Measurements from ENCODE around the gene SUFU. TPM values are rescaled to one million over a fixed set of nuclear protein-coding genes. Genes with fewer than 3 reads are reported as not detected.

Gene SUFU
- total and polyA plus RNA-seq, 8 donors, result 0.29 to 26.3 (median 3.7) TPM

- WGBS, 5 donors, result 92 to 100% (median 97%) methylated on average over 1 of the region's 1 CpG
- H3K4me1 ChIP-seq, result peaks cover 0 to 4% (median 0%) of the 10 kb centered on the region in 4 donors
- no peak overlapping the region for H3K27ac ChIP-seq
- no peaks in the 10 kb centered on the region for H3K27me3 ChIP-seq
- H3K36me3 ChIP-seq, result peaks cover 0 to 52% (median 43%) of the 10 kb centered on the region in 4 donors
- H3K4me3 ChIP-seq, result no peak overlapping the region
- TF ChIP-seq CTCF (IDR thresholded peaks at IDR 0.05), result no peak
- no peak for TF ChIP-seq POLR2A (IDR thresholded peaks at IDR 0.05)
- no peak for TF ChIP-seq EP300 (IDR thresholded peaks at IDR 0.05)
- TF ChIP-seq POLR2AphosphoS5 (IDR thresholded peaks at IDR 0.05), result no peak
- H3K9me3 ChIP-seq, result no peaks in the 10 kb centered on the region
- peak in 1 of 2 donors; percentile 3 for DNase-seq
- intact Hi-C loops (cut with DNase I; ENCODE audit: low total_unique reads), result no loop called here
These were observed 19.1 kb downstream of the SUFU start for GRCh38 chr10:102522874-102523249.

GRCh38 chr10:102523250-102524029 is 19.7 kb downstream of the SUFU start:
- Histone ChIP-seq H3K4me1 (peaks cover 0 to 4% (median 0%) of the 10 kb centered on the region in 4 donors), H3K36me3 (peaks cover 0 to 46% (median 38%) of the 10 kb centered on the region in 4 donors), H3K27ac (no peak overlapping the region), H3K9me3 (no peaks in the 10 kb centered on the region), H3K27me3 (no peaks in the 10 kb centered on the region), H3K4me3 (no peak overlapping the region)
- 75 to 88% (median 82%) methylated on average over 7 of the region's 7 CpGs for WGBS, 5 donors
- TF ChIP-seq POLR2AphosphoS5 (IDR thresholded peaks at IDR 0.05), result no peak
- TF ChIP-seq POLR2A (IDR thresholded peaks at IDR 0.05), result no peak
- no peak for TF ChIP-seq CTCF (IDR thresholded peaks at IDR 0.05)
- TF ChIP-seq EP300 (IDR thresholded peaks at IDR 0.05), result no peak
- peak in 1 of 2 donors; percentile 10 for DNase-seq
- intact Hi-C loops (cut with DNase I; ENCODE audit: low total_unique reads), result no loop called here

- intact Hi-C loops (cut with DNase I; ENCODE audit: low total_unique reads), result no loop called here
These were observed 21.0 kb downstream of the SUFU start for GRCh38 chr10:102524746-102525145.

GRCh38 chr10:102527546-102527945 is 23.8 kb downstream of the SUFU start:
- 89 to 97% (median 93%) methylated on average over 2 of the region's 2 CpGs for WGBS, 5 donors
- intact Hi-C loops (cut with DNase I; ENCODE audit: low total_unique reads), result no loop called here
- no peak for TF ChIP-seq CTCF (IDR thresholded peaks at IDR 0.05)
- TF ChIP-seq POLR2AphosphoS5 (IDR thresholded peaks at IDR 0.05), result no peak
- TF ChIP-seq POLR2A (IDR thresholded peaks at IDR 0.05), result no peak
- TF ChIP-seq EP300 (IDR thresholded peaks at IDR 0.05), result no peak
- DNase-seq, result no peak
- no peaks in the 10 kb centered on the region for H3K27me3 ChIP-seq
- H3K9me3 ChIP-seq, result no peaks in the 10 kb centered on the region
- H3K4me1 ChIP-seq, result peaks cover 0 to 4% (median 0%) of the 10 kb centered on the region in 4 donors
- H3K36me3 ChIP-seq, result peaks cover 0 to 42% (median 31%) of the 10 kb centered on the region in 4 donors
- H3K4me3 ChIP-seq, result no peak overlapping the region
- H3K27ac ChIP-seq, result no peak overlapping the region

More at GRCh38 chr10:102524746-102525145, 21.0 kb downstream of the SUFU start:
- Histone ChIP-seq H3K4me3 (no peak overlapping the region), H3K4me1 (peaks cover 0 to 4% (median 0%) of the 10 kb centered on the region in 4 donors), H3K36me3 (peaks cover 0 to 43% (median 35%) of the 10 kb centered on the region in 4 donors), H3K9me3 (no peaks in the 10 kb centered on the region), H3K27me3 (no peaks in the 10 kb centered on the region), H3K27ac (no peak overlapping the region)
- no peak for DNase-seq
- TF ChIP-seq EP300 (IDR thresholded peaks at IDR 0.05), result no peak
- TF ChIP-seq POLR2AphosphoS5 (IDR thresholded peaks at IDR 0.05), result no peak
- no peak for TF ChIP-seq POLR2A (IDR thresholded peaks at IDR 0.05)
- no peak for TF ChIP-seq CTCF (IDR thresholded peaks at IDR 0.05)
- WGBS, 5 donors, result 73 to 82% (median 80%) methylated on average over 4 of the region's 4 CpGs

Measured in stomach (tissue), 9 donors.